ENCODE results near the gene ARHGEF38. TPM values are rescaled to one million over a fixed set of nuclear protein-coding genes. Genes with fewer than 3 reads are reported as not detected.

The ARHGEF38 gene
- total RNA-seq, 2 donors from 2014 or later = 22.4 to 24.6 TPM

DNA sequence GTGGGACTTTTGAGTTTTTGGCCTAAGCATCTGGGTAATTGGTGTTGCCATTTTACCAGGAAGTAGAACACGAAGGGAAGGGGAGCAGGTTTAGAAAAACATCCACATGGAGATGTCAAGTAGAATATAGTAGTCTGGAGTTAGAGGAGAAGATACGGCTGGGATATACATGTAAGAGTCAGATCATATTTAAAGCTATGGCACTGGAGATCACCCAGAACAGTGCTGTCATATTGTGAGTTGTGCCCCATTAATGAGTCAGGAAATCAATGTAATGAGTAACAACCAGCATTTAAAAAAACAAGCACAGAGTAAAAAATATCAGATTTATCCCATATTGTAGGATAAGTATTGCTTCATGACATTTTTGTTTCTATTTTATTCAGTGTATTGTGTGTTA lies 160.3 kb downstream of the ARHGEF38 start:
- no peaks in the 10 kb centered on the region for H3K27me3 ChIP-seq
- intact Hi-C loops (cut with DNase I) = loop anchor here (10.0 kb wide), 1 partner anchor 198 kb away; no protein-coding TSS in a partner anchor
- H3K27ac ChIP-seq = peak overlapping the region in 1 of 4 donors; percentile 2
- ATAC-seq = no peak
- no peaks in the 10 kb centered on the region for H3K9me3 ChIP-seq
- 52 to 70% methylated on average over 2 of the region's 2 CpGs for WGBS, 2 donors
- H3K36me3 ChIP-seq (replicated peaks in 1 of 2; ENCODE audit: insufficient read depth in 1 of 2, low read depth in 2 of 2) = no peaks in the 10 kb centered on the region
- no peak for DNase-seq
- H3K4me1 ChIP-seq = peaks cover 14% of the 10 kb centered on the region
- TF ChIP-seq, protein P1, sequence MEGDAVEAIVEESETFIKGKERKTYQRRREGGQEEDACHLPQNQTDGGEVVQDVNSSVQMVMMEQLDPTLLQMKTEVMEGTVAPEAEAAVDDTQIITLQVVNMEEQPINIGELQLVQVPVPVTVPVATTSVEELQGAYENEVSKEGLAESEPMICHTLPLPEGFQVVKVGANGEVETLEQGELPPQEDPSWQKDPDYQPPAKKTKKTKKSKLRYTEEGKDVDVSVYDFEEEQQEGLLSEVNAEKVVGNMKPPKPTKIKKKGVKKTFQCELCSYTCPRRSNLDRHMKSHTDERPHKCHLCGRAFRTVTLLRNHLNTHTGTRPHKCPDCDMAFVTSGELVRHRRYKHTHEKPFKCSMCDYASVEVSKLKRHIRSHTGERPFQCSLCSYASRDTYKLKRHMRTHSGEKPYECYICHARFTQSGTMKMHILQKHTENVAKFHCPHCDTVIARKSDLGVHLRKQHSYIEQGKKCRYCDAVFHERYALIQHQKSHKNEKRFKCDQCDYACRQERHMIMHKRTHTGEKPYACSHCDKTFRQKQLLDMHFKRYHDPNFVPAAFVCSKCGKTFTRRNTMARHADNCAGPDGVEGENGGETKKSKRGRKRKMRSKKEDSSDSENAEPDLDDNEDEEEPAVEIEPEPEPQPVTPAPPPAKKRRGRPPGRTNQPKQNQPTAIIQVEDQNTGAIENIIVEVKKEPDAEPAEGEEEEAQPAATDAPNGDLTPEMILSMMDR (IDR thresholded peaks at IDR 0.05) = no peak
- no peak for TF ChIP-seq POLR2A (IDR thresholded peaks at IDR 0.05)
- H3K4me3 ChIP-seq = no peak overlapping the region

DNA sequence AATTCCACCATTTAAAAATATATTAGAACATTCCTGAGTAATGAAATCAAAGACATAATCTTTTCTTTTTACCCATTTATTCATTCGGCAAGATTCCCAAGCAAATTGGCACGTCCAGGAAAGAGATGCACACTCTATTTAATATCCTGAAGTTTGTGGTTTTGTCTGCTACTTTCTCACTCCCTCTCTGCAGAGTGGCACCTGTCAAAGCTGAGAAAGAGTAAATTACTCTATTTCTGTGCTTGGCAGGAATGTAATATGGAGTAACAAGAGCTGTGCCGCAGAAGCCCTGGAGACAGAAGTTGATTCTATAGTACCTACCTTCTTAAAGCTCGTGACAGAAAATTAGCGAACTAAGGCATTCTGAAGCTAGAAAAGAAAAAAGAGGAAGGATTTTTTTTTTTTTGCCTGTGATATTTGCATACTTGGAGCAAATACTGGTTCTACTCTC lies 161.7 kb downstream of the ARHGEF38 start:
- ATAC-seq (no peak), DNase-seq (no peak)
- peaks cover 13% of the 10 kb centered on the region for H3K4me1 ChIP-seq
- H3K9me3 ChIP-seq = no peaks in the 10 kb centered on the region
- H3K27me3 ChIP-seq = no peaks in the 10 kb centered on the region
- intact Hi-C loops (cut with DNase I) = loop anchor here (10.0 kb wide), 1 partner anchor 199 kb away; no protein-coding TSS in a partner anchor
- 34 to 44% methylated on average over 5 of the region's 5 CpGs for WGBS, 2 donors
- peak overlapping the region in 2 of 4 donors; percentile 15 to 53 for H3K27ac ChIP-seq
- no peak for TF ChIP-seq POLR2A (IDR thresholded peaks at IDR 0.05)
- TF ChIP-seq, protein P1 (IDR thresholded peaks at IDR 0.05) = no peak
- H3K36me3 ChIP-seq (replicated peaks in 1 of 2; ENCODE audit: insufficient read depth in 1 of 2, low read depth in 2 of 2) = no peaks in the 10 kb centered on the region
- no peak overlapping the region for H3K4me3 ChIP-seq

DNA sequence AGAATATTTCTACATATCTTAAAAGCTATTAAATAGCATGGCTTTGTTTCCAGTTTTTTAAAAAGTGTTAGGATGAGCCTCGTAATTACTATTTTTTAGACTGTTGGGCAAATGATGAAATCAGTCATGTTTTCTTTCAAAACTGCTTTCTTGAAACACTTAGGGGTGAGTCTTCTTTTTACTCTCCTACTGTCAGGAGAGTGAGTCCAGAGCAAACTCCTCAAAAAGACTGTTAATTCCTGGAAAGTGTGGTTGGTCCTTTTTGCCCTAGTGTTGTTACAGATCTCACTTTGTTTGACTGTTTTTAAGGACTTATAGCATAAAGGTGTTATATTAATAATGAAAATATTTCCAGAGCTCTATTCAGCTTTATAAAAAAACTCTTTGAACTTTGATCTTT lies 162.5 kb downstream of the ARHGEF38 start:
- DNase-seq (no peak), ATAC-seq (no peak)
- Histone ChIP-seq H3K27ac (no peak overlapping the region), H3K36me3 (replicated peaks in 1 of 2; ENCODE audit: insufficient read depth in 1 of 2, low read depth in 2 of 2) (no peaks in the 10 kb centered on the region), H3K4me3 (no peak overlapping the region), H3K4me1 (peaks cover 6% of the 10 kb centered on the region), H3K9me3 (no peaks in the 10 kb centered on the region), H3K27me3 (no peaks in the 10 kb centered on the region)
- TF ChIP-seq POLR2A (IDR thresholded peaks at IDR 0.05) = no peak
- TF ChIP-seq, protein P1 (IDR thresholded peaks at IDR 0.05) = no peak
- intact Hi-C loops (cut with DNase I) = loop anchor here (10.0 kb wide), 1 partner anchor 200 kb away; no protein-coding TSS in a partner anchor
- WGBS, 2 donors = 77 to 78% methylated on average over 1 of the region's 1 CpG

GRCh38 chr4:105715692-105716278 lies 163.4 kb downstream of the ARHGEF38 start:
- H3K4me1 ChIP-seq = peaks cover 6% of the 10 kb centered on the region
- H3K36me3 ChIP-seq (replicated peaks in 1 of 2; ENCODE audit: insufficient read depth in 1 of 2, low read depth in 2 of 2) = no peaks in the 10 kb centered on the region
- intact Hi-C loops (cut with DNase I) = loop anchor here (10.0 kb wide), 1 partner anchor 201 kb away; no protein-coding TSS in a partner anchor
- DNase-seq (no peak), ATAC-seq (peak; percentile 69)
- no peak for TF ChIP-seq POLR2A (IDR thresholded peaks at IDR 0.05)
- TF ChIP-seq, protein P1 (IDR thresholded peaks at IDR 0.05) = peak; percentile 34 to 71 (median 62)
- 40 to 42% methylated on average over 4 of the region's 4 CpGs for WGBS, 2 donors
- H3K27me3 ChIP-seq = no peaks in the 10 kb centered on the region
- no peak overlapping the region for H3K27ac ChIP-seq
- H3K4me3 ChIP-seq = no peak overlapping the region
- H3K9me3 ChIP-seq = no peaks in the 10 kb centered on the region

DNA sequence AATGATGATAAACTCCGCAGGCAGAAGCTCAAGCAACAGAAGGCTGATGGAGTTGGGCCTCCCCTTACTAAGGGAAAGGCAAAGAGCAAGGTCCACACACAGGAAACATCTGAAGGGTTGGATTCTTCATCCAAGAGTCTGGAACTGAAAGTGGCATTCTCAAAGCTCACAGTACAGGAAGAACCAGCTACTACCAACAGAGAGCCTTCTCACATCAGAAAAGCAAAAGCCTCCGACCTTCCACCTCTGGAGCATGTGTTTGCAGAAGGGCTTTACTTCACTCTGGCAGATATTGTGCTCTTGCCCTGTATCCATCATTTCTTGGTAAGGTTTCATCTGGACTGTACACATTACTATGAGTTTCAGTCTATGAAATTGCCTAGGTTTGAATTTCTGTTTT lies 166.8 kb downstream of the ARHGEF38 start:
- intact Hi-C loops (cut with DNase I) = loop anchor here (10.0 kb wide), 1 partner anchor 204 kb away; no protein-coding TSS in a partner anchor
- DNase-seq (no peak), ATAC-seq (no peak)
- WGBS, 2 donors = 80 to 86% methylated on average over 2 of the region's 2 CpGs
- Histone ChIP-seq H3K36me3 (replicated peaks in 1 of 2; ENCODE audit: insufficient read depth in 1 of 2, low read depth in 2 of 2) (no peaks in the 10 kb centered on the region), H3K4me3 (no peak overlapping the region), H3K4me1 (no peaks in the 10 kb centered on the region), H3K27me3 (no peaks in the 10 kb centered on the region), H3K27ac (no peak overlapping the region), H3K9me3 (no peaks in the 10 kb centered on the region)
- no peak for TF ChIP-seq POLR2A (IDR thresholded peaks at IDR 0.05)

Data from body of pancreas (tissue), 4 donors.